Chondrocyte (in vitro differentiated cells): ENCODE data around the gene TOX2. TPM values are rescaled to one million over a fixed set of nuclear protein-coding genes. Genes with fewer than 3 reads are reported as not detected.

ENCODE experiments used
- DNase-seq: peaks from one replicate; pipeline ENCODE4 v3.0.0; 2021; ENCODE audit warnings: mixed read lengths, low spot score
- H3K27ac Mint-ChIP-seq: one replicate; pipeline ENCODE4 v1.8.0; 2021; ENCODE audit warnings: mild to moderate bottlenecking, moderate library complexity, mixed read lengths; ENCODE audit not compliant: unreplicated experiment
- H3K27me3 Mint-ChIP-seq: 2 replicates; pipeline ENCODE4 v1.8.0; 2021; ENCODE audit warnings: low read depth, mixed read lengths
- H3K36me3 Mint-ChIP-seq: 2 replicates; pipeline ENCODE4 v1.8.0; 2021; ENCODE audit warnings: low read depth, mixed read lengths
- H3K4me1 Mint-ChIP-seq: 2 replicates; pipeline ENCODE4 v1.8.0; 2021; ENCODE audit warnings: low read depth, mild to moderate bottlenecking, mixed read lengths
- H3K4me3 Mint-ChIP-seq: one replicate; pipeline ENCODE4 v1.8.0; 2021; ENCODE audit warnings: mild to moderate bottlenecking, moderate library complexity, mixed read lengths; ENCODE audit not compliant: unreplicated experiment
- H3K9me3 Mint-ChIP-seq: 2 replicates; pipeline ENCODE4 v1.8.0; 2021; ENCODE audit warnings: low read depth, mixed read lengths
- CTCF ChIP-seq: fragments of 200-600 bp; sonication (generic); IDR thresholded peaks from 2 replicates; pipeline ENCODE4 v1.5.0; 2021; ENCODE audit warnings: antibody characterized with exemption, mild to moderate bottlenecking, moderate library complexity
- total RNA-seq: library from RNA; stranded (reverse); gene quantifications from 3 replicates; pipeline ENCODE4 v1.2.1, GENCODE V29; 2021

TOX2 gene
- total RNA-seq, 1 donor from 2014 or later: 0.12 TPM

- peaks cover 3% of the 10 kb centered on the region for H3K9me3 Mint-ChIP-seq
- peaks cover 88% of the 10 kb centered on the region for H3K27me3 Mint-ChIP-seq
- DNase-seq: no peak
- no peaks in the 10 kb centered on the region for H3K4me1 Mint-ChIP-seq
- H3K4me3 Mint-ChIP-seq: no peak overlapping the region
- TF ChIP-seq CTCF: no peak
- no peak overlapping the region for H3K27ac Mint-ChIP-seq
- no peaks in the 10 kb centered on the region for H3K36me3 Mint-ChIP-seq
Observed at GRCh38 chr20:44034451-44034850, 119.8 kb downstream of the TOX2 start.

- peaks cover 85% of the 10 kb centered on the region for H3K27me3 Mint-ChIP-seq
- H3K27ac Mint-ChIP-seq: no peak overlapping the region
- no peak for TF ChIP-seq CTCF
- DNase-seq: no peak
- no peaks in the 10 kb centered on the region for H3K36me3 Mint-ChIP-seq
- H3K4me3 Mint-ChIP-seq: no peak overlapping the region
- H3K9me3 Mint-ChIP-seq: peaks cover 3% of the 10 kb centered on the region
- H3K4me1 Mint-ChIP-seq: no peaks in the 10 kb centered on the region
Observed at GRCh38 chr20:44034965-44035635, 120.4 kb downstream of the TOX2 start.

DNA sequence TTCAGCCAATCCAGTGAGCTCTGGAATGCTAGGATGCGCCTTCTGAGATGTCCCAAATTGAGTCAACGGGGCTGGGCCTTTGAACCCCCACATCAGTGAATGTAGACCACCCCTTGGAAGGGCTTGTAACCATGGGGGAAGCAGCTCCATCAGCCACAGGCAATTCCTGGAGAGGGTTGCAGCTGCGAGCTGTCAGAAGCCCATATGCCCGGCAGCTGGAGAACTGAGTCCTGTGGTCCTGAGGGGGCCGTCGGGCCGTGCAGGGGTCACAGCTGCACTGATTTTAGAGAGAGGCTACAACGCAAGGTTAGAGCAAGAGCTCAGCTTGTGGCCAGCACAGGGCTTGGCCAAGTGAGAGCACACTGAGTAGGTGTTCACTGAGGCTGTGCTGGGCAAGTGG is 121.3 kb downstream of the TOX2 start:
- Mint-ChIP-seq H3K4me1 (no peaks in the 10 kb centered on the region), H3K27me3 (peaks cover 84% of the 10 kb centered on the region), H3K27ac (no peak overlapping the region), H3K9me3 (no peaks in the 10 kb centered on the region), H3K4me3 (no peak overlapping the region), H3K36me3 (no peaks in the 10 kb centered on the region)
- TF ChIP-seq CTCF: no peak
- no peak for DNase-seq

DNA sequence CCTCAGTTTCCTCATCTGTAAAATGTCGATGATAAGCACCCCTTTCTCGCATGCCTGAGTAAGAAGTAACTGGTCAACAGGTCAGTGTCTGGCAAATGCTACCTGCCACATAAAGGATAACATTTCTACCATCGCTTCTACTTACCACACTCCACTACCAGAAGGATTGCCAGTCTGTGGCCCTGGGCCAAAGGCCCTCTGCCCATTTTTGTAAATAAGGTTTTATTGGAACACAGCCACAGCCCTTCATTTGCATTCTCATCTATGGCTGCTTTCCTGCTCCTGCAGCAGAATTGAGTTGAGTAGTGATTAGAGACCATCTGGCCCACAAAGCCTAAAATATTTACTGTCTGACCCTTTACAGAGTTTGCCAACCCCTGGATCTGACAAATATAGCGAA is 121.8 kb downstream of the TOX2 start:
- no peak overlapping the region for H3K27ac Mint-ChIP-seq
- H3K4me3 Mint-ChIP-seq: no peak overlapping the region
- no peak for DNase-seq
- H3K4me1 Mint-ChIP-seq: no peaks in the 10 kb centered on the region
- no peak for TF ChIP-seq CTCF
- no peaks in the 10 kb centered on the region for H3K36me3 Mint-ChIP-seq
- no peaks in the 10 kb centered on the region for H3K9me3 Mint-ChIP-seq
- H3K27me3 Mint-ChIP-seq: peaks cover 85% of the 10 kb centered on the region

GRCh38 chr20:44038681-44039123 is 124.0 kb downstream of the TOX2 start:
- no peak overlapping the region for H3K4me3 Mint-ChIP-seq
- H3K4me1 Mint-ChIP-seq: no peaks in the 10 kb centered on the region
- H3K9me3 Mint-ChIP-seq: peaks cover 2% of the 10 kb centered on the region
- no peak for TF ChIP-seq CTCF
- DNase-seq: no peak
- no peak overlapping the region for H3K27ac Mint-ChIP-seq
- H3K36me3 Mint-ChIP-seq: no peaks in the 10 kb centered on the region
- peaks cover 89% of the 10 kb centered on the region for H3K27me3 Mint-ChIP-seq
